HG03196 (cell line): ENCODE results near the gene ZBED6.
"Not testable (repeated sequence)": the region's sequence is repeated elsewhere in the genome, so short reads cannot be mapped to it uniquely, and the experiment has no call there.

Experiments used
- ATAC-seq: cut with Tn5 transposase; IDR thresholded peaks from one replicate; pipeline ENCODE4 v1.9.1; 2021; ENCODE audit not compliant: unreplicated experiment

The ZBED6 gene

DNA sequence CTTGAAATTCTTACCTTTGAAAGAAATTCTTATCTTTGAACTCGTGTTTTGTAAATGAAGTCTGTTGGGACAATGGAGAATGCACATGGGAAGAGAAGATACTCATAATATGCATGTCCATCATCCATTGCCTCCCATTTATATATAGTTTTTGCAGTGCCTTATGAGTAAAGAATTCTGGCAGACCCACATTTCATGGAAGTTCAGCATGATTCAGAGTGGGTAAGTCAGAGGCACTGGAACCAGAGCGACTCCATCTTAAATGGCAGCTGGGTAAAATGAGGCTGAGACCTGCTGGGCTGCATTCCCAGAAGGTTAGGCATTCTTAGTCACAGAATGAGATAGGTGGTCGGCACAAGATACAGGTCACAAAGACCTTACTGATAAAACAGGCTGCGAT lies 16.6 kb upstream of the ZBED6 start:
- no peak for ATAC-seq

DNA sequence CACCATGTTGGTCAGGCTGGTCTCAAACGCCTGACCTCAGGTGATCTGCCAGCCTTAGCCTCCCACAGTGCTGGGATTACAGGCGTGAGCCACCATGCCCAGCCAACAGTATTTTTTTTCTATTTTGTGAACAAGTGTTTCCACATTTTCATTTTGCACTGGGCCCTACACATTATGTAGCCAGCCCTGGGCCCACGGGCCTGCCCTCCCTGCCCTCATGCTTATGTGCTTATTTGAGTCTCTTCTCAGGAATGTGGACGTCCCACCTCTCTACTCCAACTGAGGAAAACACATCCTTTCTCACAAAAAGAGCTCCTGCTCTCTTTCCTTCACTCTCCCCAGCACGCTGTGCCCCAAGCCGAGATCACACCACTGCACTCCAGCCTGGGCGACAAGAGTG lies 13.5 kb upstream of the ZBED6 start:
- ATAC-seq = no peak

DNA sequence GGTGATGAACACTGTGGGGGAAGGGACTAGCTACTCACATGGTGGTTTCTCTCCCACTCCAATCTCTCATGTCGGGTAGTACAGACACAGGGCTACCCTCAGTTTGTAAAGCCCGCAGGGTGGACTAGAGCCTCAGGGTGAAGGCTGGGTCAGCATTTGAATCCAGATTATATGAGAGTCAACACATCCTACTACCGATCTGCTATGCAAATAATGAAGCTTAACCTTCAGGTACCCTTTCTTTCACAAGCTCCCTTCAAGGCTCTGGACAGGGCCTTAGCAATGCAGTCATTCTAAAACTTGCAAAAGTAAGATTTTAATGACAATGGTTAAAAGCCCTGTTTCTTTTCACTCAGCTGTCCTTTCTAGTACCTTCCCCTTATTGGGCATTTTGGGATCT lies 5.5 kb upstream of the ZBED6 start:
- no peak for ATAC-seq

DNA sequence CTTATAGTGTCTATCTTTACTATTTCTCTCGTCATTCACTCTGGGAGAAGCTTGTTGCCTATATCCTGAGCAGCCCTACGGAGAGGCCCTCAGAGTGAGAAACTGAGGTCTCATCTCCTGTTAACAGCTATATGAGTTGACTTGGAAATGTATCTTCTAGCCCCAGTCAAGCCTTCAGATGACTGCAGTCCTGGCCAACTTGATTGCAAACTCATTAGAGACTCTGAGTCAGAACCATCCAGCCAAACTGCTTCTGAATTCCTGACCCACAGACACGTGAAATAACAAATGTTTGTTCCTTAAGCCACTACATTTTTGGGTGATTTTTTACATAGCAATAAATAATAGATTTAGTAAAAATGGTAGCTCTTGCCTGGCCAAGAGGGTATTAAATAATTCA lies 3.9 kb upstream of the ZBED6 start:
- ATAC-seq = no peak

DNA sequence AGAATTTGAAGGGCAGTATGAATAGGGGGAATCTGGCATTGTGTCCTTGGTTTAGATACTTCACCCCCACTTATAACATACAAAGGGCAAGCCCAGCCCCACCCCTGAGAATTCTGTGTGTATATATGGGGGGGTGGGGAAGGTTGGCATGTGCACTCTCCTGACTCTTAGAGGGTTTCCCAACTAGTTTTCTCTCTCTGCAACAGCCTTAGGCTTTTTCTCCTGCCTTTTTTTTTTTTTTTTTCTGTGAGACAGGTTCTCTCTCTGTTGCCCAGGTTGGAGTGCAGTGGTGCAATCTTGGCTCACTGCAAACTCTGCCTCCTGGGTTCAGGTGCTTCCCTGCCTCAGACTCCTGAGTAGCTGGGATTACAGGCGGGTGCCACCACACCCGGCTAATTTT lies 2.9 kb upstream of the ZBED6 start:
- ATAC-seq = no peak

DNA sequence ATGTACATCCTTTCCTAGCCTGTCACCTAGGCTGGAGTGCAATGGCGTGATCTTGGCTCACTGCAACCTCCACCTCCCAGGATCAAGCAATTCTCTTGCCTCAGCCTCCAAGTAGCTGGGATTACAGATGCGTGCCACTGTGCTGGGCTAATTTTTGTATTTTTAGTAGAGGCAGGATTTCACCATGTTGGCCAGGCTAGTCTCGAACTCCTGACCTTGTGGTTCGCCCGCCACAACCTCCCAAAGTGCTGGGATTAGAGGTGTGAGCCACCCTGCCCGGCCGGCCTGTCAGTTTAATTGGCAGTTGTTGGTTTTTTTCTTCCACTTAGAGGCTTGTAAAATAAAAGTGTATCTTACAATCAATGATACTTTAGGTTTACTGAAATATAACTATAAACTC lies 1.9 kb upstream of the ZBED6 start:
- ATAC-seq = not testable (repeated sequence)

DNA sequence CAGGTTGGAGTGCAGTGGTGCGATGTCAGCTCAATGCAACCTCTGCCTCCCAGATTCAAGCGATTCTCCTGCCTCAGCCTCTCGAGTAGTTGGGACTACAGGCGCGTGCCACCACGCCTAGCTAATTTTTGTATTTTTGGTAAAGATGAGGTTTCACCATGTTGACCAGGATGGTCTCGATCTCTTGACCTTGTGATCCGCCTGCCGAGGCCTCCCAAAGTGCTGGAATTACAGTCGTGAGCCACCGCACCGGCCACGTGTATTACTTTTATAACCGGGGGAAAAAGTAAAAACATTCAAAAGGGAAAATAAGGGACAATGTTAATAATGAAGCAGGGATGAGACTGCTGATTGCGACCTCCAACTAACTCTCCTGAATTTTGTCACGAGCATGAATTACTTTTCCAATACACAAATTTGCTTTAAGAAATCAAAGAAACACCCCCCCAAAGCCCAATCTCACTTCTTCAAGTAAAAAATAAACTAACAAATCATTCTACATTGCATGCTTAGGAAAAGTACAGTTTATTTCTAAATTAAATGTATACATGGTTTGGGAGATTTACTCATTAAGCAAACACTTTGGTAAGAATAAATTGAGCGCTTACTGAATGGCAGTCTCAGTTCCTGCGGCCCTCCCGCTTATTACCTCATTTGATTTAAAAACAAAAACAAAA lies 521 bp upstream of the ZBED6 start:
- ATAC-seq = no peak

DNA sequence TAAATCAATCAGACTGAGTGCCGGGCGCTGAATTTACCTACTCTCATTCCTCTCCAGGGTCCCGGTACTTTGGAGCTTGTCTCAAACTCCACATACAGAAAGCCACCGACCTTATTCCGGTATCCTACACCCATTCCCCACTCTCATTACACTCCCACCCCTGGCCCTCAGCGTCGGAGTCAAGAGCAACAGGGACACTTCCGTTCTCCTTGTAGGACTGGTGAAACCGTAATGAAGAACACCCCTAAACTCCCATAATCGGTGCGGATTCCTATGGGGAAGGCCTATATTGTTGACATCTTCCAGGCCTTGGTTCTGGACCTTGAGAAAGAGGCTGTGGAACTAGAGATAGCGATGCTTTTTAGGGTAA lies 798 bp downstream of the ZBED6 start:
- no peak for ATAC-seq

DNA sequence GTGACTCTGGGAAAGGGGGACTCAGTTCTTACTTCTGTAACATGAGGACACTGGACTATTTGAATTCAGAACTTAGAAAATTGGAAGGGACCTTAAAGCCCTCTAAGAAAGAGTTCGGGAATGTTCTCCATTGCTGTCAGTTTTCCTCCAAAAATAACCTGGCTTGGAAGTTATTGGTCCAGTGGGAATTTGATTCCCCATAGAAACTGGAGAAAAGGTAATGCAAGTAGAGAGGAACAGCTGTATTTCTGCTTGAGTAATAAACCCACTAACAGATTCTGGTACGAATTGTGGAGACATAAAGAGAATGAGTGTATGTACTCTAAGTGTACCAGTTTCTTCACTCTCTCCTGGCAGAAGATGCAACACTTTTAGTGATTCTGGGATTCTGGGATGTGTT lies 1.8 kb downstream of the ZBED6 start:
- no peak for ATAC-seq

DNA sequence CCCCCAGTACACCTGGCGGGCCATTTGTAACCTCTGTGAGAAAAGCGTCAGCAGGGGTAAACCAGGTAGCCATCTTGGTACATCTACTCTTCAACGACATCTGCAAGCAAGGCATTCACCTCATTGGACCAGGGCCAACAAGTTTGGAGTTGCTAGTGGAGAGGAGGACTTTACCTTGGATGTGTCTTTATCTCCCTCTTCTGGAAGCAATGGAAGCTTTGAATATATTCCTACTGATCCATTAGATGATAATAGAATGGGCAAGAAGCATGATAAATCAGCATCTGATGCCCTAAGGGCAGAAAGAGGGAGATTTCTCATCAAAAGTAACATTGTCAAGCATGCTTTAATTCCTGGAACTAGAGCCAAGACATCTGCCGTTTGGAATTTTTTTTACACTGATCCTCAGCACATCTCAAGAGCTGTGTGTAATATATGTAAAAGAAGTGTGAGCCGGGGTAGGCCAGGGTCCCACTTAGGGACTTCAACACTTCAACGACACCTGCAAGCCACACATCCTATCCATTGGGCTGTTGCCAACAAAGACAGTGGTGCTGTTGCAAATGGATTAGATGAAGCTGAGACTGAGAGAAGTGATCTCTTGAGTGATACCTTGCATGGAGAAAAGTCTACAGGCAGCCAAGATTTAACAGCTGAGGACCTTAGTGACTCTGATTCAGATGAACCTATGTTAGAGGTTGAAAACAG lies 2.7 kb downstream of the ZBED6 start:
- no peak for ATAC-seq

DNA sequence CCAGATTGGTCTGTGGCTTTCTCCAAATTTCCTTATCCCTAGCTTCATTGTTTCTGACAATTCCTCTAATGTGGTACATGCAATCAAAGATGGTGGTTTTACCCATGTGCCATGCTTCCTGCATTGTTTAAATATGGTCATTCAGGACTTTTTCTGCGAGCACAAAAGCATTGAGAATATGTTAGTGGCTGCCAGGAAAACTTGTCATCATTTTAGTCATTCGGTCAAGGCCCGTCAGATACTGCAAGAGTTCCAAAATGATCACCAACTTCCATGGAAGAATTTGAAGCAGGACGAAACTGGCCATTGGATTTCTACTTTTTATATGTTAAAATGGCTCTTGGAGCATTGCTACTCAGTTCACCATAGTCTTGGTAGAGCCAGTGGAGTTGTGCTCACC lies 3.7 kb downstream of the ZBED6 start:
- ATAC-seq = no peak

DNA sequence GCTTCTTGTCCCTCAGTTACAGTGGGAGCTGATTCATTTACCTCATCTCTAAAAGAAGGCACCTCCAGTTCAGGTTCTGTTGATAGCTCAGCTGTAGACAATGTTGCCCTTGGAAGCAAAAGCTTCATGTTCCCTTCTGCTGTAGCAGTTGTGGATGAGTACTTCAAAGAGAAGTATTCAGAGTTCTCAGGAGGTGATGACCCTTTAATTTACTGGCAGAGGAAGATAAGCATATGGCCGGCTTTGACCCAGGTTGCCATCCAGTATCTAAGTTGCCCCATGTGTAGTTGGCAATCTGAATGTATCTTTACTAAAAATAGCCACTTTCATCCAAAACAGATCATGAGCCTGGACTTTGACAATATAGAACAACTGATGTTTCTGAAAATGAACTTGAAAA lies 4.5 kb downstream of the ZBED6 start:
- no peak for ATAC-seq

DNA sequence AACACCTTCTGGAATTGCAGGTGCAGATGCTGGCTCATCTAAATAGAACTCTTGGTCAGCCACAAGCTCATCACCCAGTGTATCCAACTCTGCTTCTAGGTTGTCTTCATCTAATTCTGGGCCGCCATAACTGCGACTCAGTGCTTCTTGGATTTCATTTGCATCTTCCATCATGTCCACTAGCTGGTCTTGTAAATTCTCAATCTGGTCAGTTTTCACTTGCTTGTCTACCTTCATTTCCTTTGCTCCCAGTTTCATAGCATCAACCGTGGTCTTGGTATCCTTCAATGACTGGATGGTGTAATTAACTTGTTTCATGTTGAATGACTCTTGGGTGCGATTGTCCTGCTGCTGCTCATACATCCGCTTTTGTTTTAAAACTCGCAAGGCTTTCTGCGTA lies 10.3 kb downstream of the ZBED6 start:
- ATAC-seq = no peak

DNA sequence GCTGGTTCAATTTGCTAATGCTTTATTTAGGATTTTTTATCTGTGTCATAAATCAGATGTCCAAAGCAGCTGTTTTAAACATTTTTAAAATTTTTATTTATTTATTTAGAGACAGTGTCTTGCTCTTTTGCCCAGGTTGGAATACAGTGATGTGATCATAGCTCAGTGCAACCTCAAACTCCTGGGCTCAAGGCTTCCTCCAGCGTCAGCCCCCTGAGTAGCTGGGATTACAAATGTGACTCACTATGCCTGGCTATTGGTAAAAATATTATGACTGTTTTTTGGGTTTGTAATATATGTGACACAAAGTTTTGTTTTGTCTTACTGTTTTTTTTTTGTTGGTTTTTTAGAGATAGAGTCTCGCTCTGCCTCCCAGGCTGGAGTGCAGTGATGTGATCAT lies 11.8 kb downstream of the ZBED6 start:
- ATAC-seq = no peak

DNA sequence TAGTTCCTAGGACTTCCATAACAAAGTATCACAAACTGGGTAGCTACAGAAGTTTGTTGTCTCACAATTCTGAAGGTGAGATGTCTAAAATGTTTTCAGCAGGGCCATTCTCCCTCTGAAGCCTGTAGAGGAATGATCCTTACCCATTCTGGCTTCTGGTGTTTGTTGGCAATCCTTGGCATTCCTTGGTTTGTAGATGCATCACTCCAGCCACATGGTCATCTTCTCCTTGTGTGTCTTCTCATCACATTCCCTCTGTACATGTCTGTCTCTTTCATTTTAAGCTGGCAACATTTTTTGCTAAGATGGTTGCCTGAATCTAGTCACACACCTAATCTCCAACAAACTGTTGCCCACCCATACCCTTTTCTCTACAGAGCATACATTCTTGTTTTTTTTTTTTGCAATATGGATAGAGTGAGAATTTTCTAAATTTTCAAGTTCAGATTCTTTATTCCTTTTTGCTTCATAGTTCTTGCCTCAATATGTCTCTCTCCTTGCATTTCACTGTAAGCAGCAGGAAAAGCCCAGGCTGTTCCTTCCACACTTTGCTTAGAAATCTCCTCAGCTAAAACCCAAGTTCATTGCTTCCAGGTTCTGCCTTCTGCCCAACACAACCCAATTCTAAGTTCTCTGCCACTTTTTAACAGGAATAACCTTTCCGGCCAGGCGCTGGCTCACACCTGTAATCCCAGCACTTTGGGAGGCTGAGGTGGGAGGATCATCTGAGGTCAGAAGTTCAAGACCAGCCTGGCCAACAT lies 18.3 kb downstream of the ZBED6 start:
- ATAC-seq = no peak

DNA sequence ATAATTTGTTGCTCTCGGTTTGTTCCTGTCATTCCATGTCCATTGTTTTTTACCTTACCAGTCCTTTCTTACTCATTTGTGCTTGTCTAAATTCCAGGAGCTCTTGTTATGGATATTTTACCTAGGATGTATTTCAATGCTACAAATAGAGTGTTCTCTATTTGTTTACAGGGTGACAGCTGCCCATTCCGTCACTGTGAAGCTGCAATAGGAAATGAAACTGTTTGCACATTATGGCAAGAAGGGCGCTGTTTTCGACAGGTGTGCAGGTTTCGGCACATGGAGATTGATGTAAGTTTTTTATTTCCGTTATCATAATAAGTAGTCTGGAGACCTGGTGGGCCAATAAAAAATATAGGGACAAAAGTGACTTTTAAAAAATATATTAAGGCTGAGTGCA lies 23.0 kb downstream of the ZBED6 start:
- no peak for ATAC-seq

DNA sequence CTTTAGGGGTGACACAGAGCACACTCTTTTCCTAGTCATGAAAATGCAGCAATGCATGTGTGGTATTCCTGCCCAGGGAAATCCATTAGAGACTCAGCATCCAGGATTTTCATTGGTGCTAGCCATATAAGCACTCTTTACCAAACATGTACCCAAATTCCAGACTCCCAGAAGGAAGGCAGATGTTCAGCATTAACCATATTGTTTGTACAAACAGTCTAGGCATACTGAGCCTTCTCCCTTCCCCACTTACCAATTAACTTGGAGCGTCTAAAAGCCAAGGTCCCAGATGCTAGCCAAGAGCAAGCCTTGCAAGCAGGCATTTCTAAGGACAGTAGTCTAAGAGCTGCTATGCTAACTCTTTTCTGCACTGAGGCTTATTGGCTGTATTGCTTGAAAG lies 27.9 kb downstream of the ZBED6 start:
- ATAC-seq = no peak

DNA sequence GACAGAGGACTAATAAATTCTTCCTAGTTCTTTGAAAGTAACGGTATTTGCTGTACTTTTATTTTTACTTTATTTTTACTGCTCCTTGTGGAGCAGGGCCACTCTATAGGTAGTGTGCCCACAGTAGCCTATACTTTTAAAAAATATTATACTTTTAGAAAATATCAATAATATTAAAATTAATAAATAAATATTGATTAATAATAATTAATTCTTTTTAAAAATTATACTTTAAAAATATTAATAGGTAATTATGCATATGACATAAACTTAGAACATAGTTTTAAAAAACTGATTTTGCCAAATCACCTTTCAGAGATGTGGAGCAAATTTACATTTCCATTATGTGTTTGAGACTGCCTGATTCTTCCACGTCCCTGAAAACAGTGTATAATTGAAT lies 30.8 kb downstream of the ZBED6 start:
- ATAC-seq = no peak

DNA sequence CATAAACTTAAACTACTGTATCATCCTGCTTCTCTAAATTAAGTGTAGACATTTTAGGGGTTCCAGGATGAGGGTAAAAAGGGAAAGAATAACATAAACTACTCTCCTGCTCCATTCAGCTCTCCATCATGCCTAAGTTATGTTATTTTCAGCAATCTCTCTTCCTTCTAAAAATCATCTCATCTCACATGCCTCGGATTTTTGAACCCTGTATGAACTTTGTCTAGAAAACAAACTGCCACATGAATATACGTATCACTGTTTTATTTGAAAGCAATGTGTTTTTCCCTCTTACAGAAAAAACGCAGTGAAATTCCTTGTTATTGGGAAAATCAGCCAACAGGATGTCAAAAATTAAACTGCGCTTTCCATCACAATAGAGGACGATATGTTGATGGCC lies 32.6 kb downstream of the ZBED6 start:
- ATAC-seq = no peak

DNA sequence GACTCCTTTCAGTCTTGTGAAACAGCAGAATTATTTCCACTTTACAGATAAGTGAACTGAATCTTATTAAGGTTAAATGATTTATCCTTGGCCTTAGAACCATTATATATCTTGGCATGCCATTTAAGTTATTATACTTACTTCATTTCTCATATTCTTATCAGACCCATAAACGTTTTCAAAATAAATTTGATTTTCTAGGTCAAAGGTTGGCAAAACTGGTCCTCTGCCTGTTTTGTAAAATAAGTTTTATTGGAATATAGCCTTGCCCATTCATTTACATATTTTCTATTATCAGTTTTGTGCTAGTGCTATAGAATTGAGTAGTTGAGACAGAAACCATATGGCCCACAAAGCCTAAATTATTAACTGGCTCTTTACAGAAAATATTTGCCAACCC lies 33.1 kb downstream of the ZBED6 start:
- no peak for ATAC-seq

DNA sequence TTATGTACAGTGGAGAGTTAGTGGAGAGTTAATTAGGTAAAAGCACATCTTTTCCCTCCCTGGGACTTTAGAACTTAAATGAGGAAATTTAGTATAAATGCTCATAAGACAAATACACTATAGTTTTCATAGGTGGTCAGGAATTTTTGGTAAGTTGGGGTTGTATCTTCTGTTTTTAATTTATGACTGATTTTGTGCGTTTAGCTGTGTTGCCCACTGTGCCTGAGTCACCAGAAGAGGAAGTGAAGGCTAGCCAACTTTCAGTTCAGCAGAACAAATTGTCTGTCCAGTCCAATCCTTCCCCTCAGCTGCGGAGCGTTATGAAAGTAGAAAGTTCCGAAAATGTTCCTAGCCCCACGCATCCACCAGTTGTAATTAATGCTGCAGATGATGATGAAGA lies 33.8 kb downstream of the ZBED6 start:
- not testable (repeated sequence) for ATAC-seq

DNA sequence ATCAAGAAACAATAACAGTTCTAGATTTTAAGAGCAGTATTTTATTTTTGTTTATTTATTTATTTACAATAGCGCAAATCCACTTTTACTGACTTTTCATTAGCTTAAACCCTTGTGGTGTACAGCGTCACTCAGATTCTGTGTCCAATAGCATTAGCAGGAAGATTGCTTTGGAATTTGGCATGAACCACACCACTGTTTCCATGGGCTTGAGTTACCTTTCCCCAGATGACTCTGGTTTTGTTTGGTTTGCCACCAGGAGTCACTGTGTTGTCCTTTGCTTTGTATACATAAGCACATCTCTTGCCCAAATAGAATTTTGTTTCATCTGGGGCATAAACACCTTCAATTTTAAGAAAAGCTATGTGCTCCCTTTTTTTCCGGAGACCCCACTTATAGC lies 40.1 kb downstream of the ZBED6 start:
- no peak for ATAC-seq
